Ovary (tissue), 9 donors: Measurements from ENCODE around the gene HDAC9. TPM values are rescaled to one million over a fixed set of nuclear protein-coding genes. Genes with fewer than 3 reads are reported as not detected.

ENCODE experiments used
- DNase-seq, 5 donors: peaks; one replicate each; pipeline ENCODE4 v3.0.0-alpha.2; 2019 to 2020
- H3K27ac ChIP-seq, 2 donors: fragments of 200-600 bp; one replicate each; pipeline versions ENCODE4 v1.5.1 to v1.8.0; 2019 to 2022
- H3K27me3 ChIP-seq: fragments of 200-600 bp; one replicate; pipeline ENCODE4 v1.8.0; 2022
- H3K36me3 ChIP-seq: fragments of 200-600 bp; sonication (generic); one replicate; pipeline ENCODE4 v1.5.1; 2019
- H3K4me1 ChIP-seq: one replicate; pipeline ENCODE4 v1.8.1; 2013; ENCODE audit warnings: mild to moderate bottlenecking, moderate library complexity; ENCODE audit not compliant: insufficient read depth
- H3K4me3 ChIP-seq: fragments of 200-600 bp; sonication (generic); one replicate; pipeline ENCODE4 v1.5.1; 2017
- H3K9me3 ChIP-seq, 2 donors: fragments of 200-600 bp in 1 of 2; sonication (generic) in 1 of 2; one replicate each; pipeline versions ENCODE4 v1.5.1 to v1.8.1; 2013 to 2019; ENCODE audit warnings: mild to moderate bottlenecking in 1 of 2, moderate library complexity in 1 of 2
- CTCF ChIP-seq, 3 donors: fragments of 450-650 bp in 2 of 3; fragments of 200-600 bp in 1 of 3; IDR thresholded peaks; one replicate each; pipeline versions ENCODE4 v1.5.1 to v1.8.0; 2016 to 2022; ENCODE audit warnings: antibody characterized with exemption in 3 of 3, mild to moderate bottlenecking in 1 of 3
- EP300 ChIP-seq: sonication (generic); formaldehyde crosslinking; IDR thresholded peaks from one replicate; pipeline ENCODE4 v1.6.1; 2017; ENCODE audit warnings: antibody characterized with exemption
- POLR2A ChIP-seq: fragments of 450-650 bp; IDR thresholded peaks from one replicate; pipeline ENCODE4 v1.6.1; 2017; ENCODE audit warnings: antibody characterized with exemption, mild to moderate bottlenecking, moderate library complexity
- WGBS, 3 donors: extraction: QIAGEN DNeasy Blood & Tissue Kit in 1 of 3; methylation state at CpG; one replicate each; pipeline versions ENCODE4 v1.1.5 to v1.1.7; 2013 to 2017; 5-methylcytosine and 5-hydroxymethylcytosine counted together
- intact Hi-C, 4 donors: fragments of 100-400 bp; cut with DNase I; formaldehyde crosslinking; loops; one replicate each; pipeline versions ENCODE4 v1.11.0 to v1.15.1; 2022 to 2023
- polyA plus RNA-seq, 2 donors: library from polyadenylated mRNA; stranded (reverse); fragments of 200-250 nt in 1 of 2; fragments of 350-450 nt in 1 of 2; fragmentation: Illumina TruSeq in 1 of 2; extraction: RNeasy Lipid Tissue Mini Kit (QIAGEN cat#74804) in 1 of 2; gene quantifications; one replicate each; pipeline ENCODE4 v1.2.3, GENCODE V29; 2013 to 2014
- total RNA-seq, 7 donors: library from RNA; depleted of rRNA in 2 of 7; stranded (reverse); fragments of >200 nt in 2 of 7; fragmentation: NEBNext Ultra II Directional in 3 of 7; extraction: Animal tissue kit (Norgen Biotek cat#: 25700) in 3 of 7; gene quantifications; one replicate each; pipeline versions ENCODE4 v1.1.0 to v1.2.4, GENCODE V29; 2016 to 2023
- donor health status: DM: no; HTN: no; CAD: no; lungs with moderate emphysema.
- donor health status: DM: no; HTN: no; CAD: no.
- donor health status: Bipolar disorder and iron deficiency.
- donor health status: DM: yes; HTN: yes; CAD: no.
- donor health status: DM: no; HTN: no; CAD: no.
- donor health status: DM: yes; HTN: yes; CAD: no.

Gene HDAC9
- total and polyA plus RNA-seq, 9 donors: 1.7 to 22.3 (median 6.0) TPM

- 11 to 15% (median 14%) methylated on average over 2 of the region's 2 CpGs for WGBS, 3 donors
- no peaks in the 10 kb centered on the region for H3K4me1 ChIP-seq
Measured at GRCh38 chr7:18693816-18694215, 198.3 kb downstream of the HDAC9 start.

GRCh38 chr7:18694484-18694883, 198.9 kb downstream of the HDAC9 start:
- H3K4me1 ChIP-seq: no peaks in the 10 kb centered on the region
- WGBS, 3 donors: 79 to 81% (median 80%) methylated on average over 3 of the region's 3 CpGs
- no peaks in the 10 kb centered on the region for H3K27me3 ChIP-seq
- no peaks in the 10 kb centered on the region for H3K9me3 ChIP-seq
- no peak for DNase-seq
- intact Hi-C loops: no loop called here
- TF ChIP-seq POLR2A (no peak), CTCF (IDR thresholded peaks at IDR 0.05) (no peak), EP300 (no peak)
- H3K4me3 ChIP-seq: no peak overlapping the region
- H3K27ac ChIP-seq: no peak overlapping the region
- no peaks in the 10 kb centered on the region for H3K36me3 ChIP-seq

More at GRCh38 chr7:18693816-18694215, 198.3 kb downstream of the HDAC9 start:
- H3K36me3 ChIP-seq: no peaks in the 10 kb centered on the region
- H3K4me3 ChIP-seq: no peak overlapping the region
- H3K9me3 ChIP-seq: no peaks in the 10 kb centered on the region
- TF ChIP-seq EP300 (no peak), CTCF (IDR thresholded peaks at IDR 0.05) (no peak), POLR2A (no peak)
- intact Hi-C loops: no loop called here
- no peak for DNase-seq
- H3K27me3 ChIP-seq: no peaks in the 10 kb centered on the region
- H3K27ac ChIP-seq: no peak overlapping the region

DNA sequence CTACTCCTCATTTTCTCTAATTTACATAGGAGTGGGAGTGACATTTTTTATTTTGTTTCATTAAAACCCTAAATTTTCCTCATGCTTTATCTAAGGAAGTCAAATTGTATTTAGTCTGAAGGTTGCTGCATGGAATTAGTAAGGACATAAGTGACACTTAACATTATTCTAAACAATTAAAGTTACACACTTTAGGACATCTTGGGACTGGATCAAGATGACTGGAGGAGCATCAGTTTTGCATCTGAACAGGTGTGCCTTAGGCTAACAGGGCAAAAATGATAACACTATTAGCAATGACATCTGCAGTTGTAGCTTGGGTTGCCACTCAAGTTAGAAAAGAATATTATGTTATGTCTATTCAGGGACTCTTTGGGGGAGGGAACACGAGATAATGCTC, 199.4 kb downstream of the HDAC9 start:
- no peak overlapping the region for H3K27ac ChIP-seq
- no peaks in the 10 kb centered on the region for H3K4me1 ChIP-seq
- H3K27me3 ChIP-seq: no peaks in the 10 kb centered on the region
- no peaks in the 10 kb centered on the region for H3K9me3 ChIP-seq
- no peak for DNase-seq
- no peak for TF ChIP-seq CTCF (IDR thresholded peaks at IDR 0.05)
- TF ChIP-seq EP300: no peak
- TF ChIP-seq POLR2A: no peak
- H3K4me3 ChIP-seq: no peak overlapping the region
- WGBS, 3 donors: 18 to 67% (median 41%) methylated on average over 1 of the region's 1 CpG
- intact Hi-C loops: no loop called here
- no peaks in the 10 kb centered on the region for H3K36me3 ChIP-seq

DNA sequence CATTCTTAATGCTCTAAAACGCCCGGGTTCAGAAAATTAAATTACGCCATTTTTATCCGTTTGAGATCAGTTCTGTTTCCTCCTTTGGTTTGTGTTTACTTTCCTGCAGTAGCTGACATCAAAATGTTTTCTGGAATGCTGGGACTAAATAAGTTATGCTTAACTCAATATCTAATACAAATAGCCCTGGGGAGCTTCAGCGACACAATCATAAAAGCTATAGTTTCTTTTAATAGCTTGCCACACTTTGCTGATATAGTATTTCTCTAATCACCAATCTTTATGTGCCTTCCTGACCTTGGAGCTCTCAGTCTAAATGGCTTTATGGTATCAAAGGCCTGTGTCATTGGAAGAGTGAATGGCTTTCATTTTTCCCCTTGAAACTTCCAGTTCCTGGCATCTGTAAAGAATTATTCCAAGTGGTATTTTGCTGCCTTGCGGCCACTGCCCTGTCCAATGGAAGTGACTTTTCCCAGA, 202.7 kb downstream of the HDAC9 start:
- H3K9me3 ChIP-seq: no peaks in the 10 kb centered on the region
- H3K36me3 ChIP-seq: no peaks in the 10 kb centered on the region
- H3K4me3 ChIP-seq: no peak overlapping the region
- H3K27me3 ChIP-seq: no peaks in the 10 kb centered on the region
- no peak for DNase-seq
- no peak for TF ChIP-seq EP300
- no peak for TF ChIP-seq CTCF (IDR thresholded peaks at IDR 0.05)
- no peak for TF ChIP-seq POLR2A
- WGBS, 3 donors: 86 to 87% (median 87%) methylated on average over 6 of the region's 6 CpGs
- intact Hi-C loops: no loop called here
- H3K4me1 ChIP-seq: no peaks in the 10 kb centered on the region
- no peak overlapping the region for H3K27ac ChIP-seq
